Natural killer cell treated with Interleukin-12 subunit alpha and Interleukin-12 subunit beta and Interleukin-15 and Interleukin-18, amount 100 ng/mL, for 72 hours (primary cell): ENCODE measurements around the gene FTMT. TPM values are rescaled to one million over a fixed set of nuclear protein-coding genes. Genes with fewer than 3 reads are reported as not detected.
"Not testable (repeated sequence)": the region's sequence is repeated elsewhere in the genome, so short reads cannot be mapped to it uniquely, and the experiment has no call there.

Source experiments
- ATAC-seq, 2 donors: fragments of 150-1000 bp; cut with Tn5 transposase in 1 of 2; sonication (Bioruptor Pico), chemical (Tn5 transposase) in 1 of 2; 2 replicates each; pipeline ENCODE4 v1.10.0; 2021
- DNase-seq: peaks from one replicate; pipeline ENCODE4 v3.0.0; 2022; ENCODE audit warnings: low spot score
- H3K27ac Mint-ChIP-seq, 2 donors: 1 replicate in 1 of 2; 2 replicates in 1 of 2; pipeline ENCODE4 v1.8.0; 2022; ENCODE audit warnings: mixed read lengths in 2 of 2, mild to moderate bottlenecking in 1 of 2, moderate library complexity in 1 of 2
- H3K27me3 Mint-ChIP-seq, 2 donors: 1 replicate in 1 of 2; 2 replicates in 1 of 2; pipeline ENCODE4 v1.8.0; 2022; ENCODE audit warnings: mixed read lengths in 2 of 2
- H3K36me3 Mint-ChIP-seq: one replicate; pipeline ENCODE4 v1.8.0; 2022; ENCODE audit warnings: mixed read lengths
- H3K4me1 Mint-ChIP-seq, 2 donors: 1 replicate in 1 of 2; 2 replicates in 1 of 2; pipeline ENCODE4 v1.8.0; 2022; ENCODE audit warnings: low read depth in 2 of 2, mixed read lengths in 2 of 2, mild to moderate bottlenecking in 1 of 2
- H3K4me3 Mint-ChIP-seq: one replicate; pipeline ENCODE4 v1.8.0; 2022; ENCODE audit warnings: mixed read lengths
- H3K9me3 Mint-ChIP-seq: 2 replicates; pipeline ENCODE4 v1.8.0; 2022; ENCODE audit warnings: mixed read lengths
- total RNA-seq, 2 donors: library from RNA; stranded (reverse); gene quantifications; one replicate each; pipeline ENCODE4 v1.2.3, GENCODE V29; 2022

The FTMT gene
- not detected for total RNA-seq

DNA sequence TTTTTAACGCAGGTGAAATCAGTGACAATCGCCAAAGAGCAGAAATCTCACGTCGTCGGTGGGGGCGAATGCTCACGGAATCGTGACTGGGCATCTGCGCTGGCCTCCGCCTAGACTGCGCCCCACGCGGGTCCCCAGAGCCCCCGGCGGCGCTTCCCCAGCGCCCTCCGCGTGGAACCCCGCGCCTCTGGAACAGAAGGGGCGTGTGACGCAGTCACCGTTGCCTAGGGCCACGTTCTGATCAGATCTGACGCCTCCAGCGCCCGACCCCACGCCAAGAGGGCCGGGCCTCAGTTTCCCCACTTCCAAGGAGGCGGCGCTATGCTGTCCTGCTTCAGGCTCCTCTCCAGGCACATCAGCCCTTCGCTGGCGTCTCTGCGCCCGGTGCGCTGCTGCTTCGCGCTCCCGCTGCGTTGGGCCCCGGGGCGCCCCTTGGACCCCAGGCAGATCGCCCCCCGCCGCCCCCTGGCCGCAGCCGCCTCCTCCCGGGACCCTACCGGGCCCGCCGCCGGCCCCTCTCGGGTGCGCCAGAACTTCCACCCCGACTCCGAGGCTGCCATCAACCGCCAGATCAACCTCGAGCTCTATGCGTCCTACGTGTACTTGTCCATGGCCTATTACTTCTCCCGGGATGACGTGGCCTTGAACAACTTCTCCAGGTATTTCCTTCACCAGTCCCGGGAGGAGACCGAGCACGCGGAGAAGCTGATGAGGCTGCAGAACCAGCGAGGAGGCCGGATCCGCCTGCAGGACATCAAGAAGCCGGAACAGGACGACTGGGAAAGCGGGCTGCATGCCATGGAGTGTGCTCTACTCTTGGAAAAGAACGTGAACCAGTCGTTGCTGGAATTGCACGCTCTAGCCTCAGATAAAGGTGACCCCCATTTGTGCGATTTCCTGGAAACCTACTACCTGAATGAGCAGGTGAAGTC, at the start of gene FTMT:
TSS of gene FTMT (plus strand) at position 240 of the 932 bp plus-strand sequence. CDS start at position 322, 82 bp downstream.
- DNase-seq (no peak), ATAC-seq (no peak)
- H3K27ac Mint-ChIP-seq = no peak within 1 kb of the TSS
- H3K9me3 Mint-ChIP-seq = peaks cover 9% of the 10 kb centered on the region
- H3K4me3 Mint-ChIP-seq = no peak within 1 kb of the TSS
- H3K27me3 Mint-ChIP-seq = no peaks in the 10 kb centered on the region
- no peaks in the 10 kb centered on the region for H3K4me1 Mint-ChIP-seq
- no peaks in the 10 kb centered on the region for H3K36me3 Mint-ChIP-seq

DNA sequence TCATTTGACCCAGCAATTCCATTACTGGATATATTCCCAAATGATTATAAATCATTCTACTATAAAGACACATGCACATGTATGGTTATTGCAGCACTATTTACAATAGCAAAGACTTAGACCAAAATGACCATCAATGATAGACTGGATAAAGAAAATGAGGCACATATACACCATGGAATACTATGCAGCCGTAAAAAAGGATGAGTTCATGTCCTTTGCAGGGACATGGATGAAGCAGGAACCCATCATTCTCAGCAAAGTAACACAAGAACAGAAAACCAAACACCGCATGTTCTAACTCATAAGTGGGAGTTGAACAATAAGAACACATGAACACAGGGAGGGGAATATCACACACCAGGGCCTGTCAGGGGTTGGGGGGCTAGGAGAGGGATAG, 46.4 kb upstream of the FTMT start:
- not testable (repeated sequence) for H3K27ac Mint-ChIP-seq, H3K4me1 Mint-ChIP-seq, H3K4me3 Mint-ChIP-seq, DNase-seq, H3K27me3 Mint-ChIP-seq, H3K36me3 Mint-ChIP-seq, ATAC-seq
- peaks cover 23% of the 10 kb centered on the region for H3K9me3 Mint-ChIP-seq

- Mint-ChIP-seq H3K4me3 (no peak overlapping the region), H3K27ac (no peak overlapping the region), H3K36me3 (peaks cover 3% of the 10 kb centered on the region), H3K27me3 (no peaks in the 10 kb centered on the region), H3K4me1 (no peaks in the 10 kb centered on the region), H3K9me3 (peaks cover 25% of the 10 kb centered on the region)
- DNase-seq (no peak), ATAC-seq (no peak)
These were observed 45.8 kb upstream of the FTMT start for GRCh38 chr5:121805911-121806310.

- H3K4me1 Mint-ChIP-seq = no peaks in the 10 kb centered on the region
- no peaks in the 10 kb centered on the region for H3K27me3 Mint-ChIP-seq
- DNase-seq (no peak), ATAC-seq (no peak)
- peaks cover 15% of the 10 kb centered on the region for H3K9me3 Mint-ChIP-seq
- no peak overlapping the region for H3K4me3 Mint-ChIP-seq
- H3K27ac Mint-ChIP-seq = no peak overlapping the region
- peaks cover 12% of the 10 kb centered on the region for H3K36me3 Mint-ChIP-seq
These were observed 35.5 kb upstream of the FTMT start for GRCh38 chr5:121816164-121816563.

DNA sequence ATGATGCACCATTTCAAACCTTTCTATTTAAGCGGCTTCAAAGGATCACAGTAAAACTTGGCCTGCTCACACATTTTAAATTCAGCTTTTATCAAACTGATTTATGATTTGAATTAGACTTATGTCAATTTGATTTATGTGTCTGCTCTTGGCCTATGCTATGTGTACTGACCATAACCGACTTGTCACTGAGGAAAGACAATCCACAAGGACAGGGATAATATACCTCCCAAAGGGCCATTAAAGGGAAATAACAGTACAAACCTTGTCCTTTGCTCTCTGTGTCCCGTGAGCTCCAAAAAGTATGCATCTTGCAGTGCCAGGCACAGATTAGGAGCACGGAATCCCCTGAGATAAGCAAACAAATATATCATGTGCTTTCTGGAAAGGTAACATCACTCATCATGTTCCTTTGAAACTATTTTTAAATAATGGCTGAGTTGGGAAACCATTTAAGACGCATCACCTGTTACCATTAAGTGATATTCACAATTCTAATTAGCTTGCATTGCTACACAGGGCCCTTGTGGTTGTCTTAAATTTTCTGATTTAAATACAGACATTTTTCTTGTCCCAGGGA, 31.9 kb upstream of the FTMT start:
- Mint-ChIP-seq H3K27ac (no peak overlapping the region), H3K36me3 (no peaks in the 10 kb centered on the region), H3K27me3 (no peaks in the 10 kb centered on the region), H3K4me1 (no peaks in the 10 kb centered on the region), H3K9me3 (peaks cover 14% of the 10 kb centered on the region), H3K4me3 (no peak overlapping the region)
- DNase-seq (no peak), ATAC-seq (no peak)

GRCh38 chr5:121833617-121834016, 18.1 kb upstream of the FTMT start:
- DNase-seq = no peak
- Mint-ChIP-seq H3K36me3 (no peaks in the 10 kb centered on the region), H3K27ac (no peak overlapping the region), H3K4me1 (no peaks in the 10 kb centered on the region), H3K4me3 (no peak overlapping the region), H3K9me3 (peaks cover 12% of the 10 kb centered on the region), H3K27me3 (no peaks in the 10 kb centered on the region)
- ATAC-seq = no peak

DNA sequence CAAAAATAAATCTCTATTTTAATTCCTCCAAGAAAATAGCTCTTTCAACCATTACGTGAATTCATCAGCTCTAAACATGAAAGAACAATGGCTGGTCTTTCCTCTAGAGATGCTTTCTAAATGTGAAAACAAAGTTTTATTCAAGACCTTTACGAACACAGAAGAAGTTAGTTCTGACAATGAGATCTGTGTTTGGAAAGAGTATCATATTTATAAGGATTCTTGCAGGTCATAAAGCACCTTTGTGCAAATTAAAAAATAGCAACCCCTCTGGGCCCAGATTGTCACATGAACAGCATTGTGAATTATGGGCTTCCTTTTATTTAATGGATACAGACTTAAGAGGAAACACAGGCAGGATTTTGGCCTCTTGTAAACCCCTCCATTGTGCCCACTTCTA, 17.7 kb upstream of the FTMT start:
- H3K27me3 Mint-ChIP-seq = no peaks in the 10 kb centered on the region

DNA sequence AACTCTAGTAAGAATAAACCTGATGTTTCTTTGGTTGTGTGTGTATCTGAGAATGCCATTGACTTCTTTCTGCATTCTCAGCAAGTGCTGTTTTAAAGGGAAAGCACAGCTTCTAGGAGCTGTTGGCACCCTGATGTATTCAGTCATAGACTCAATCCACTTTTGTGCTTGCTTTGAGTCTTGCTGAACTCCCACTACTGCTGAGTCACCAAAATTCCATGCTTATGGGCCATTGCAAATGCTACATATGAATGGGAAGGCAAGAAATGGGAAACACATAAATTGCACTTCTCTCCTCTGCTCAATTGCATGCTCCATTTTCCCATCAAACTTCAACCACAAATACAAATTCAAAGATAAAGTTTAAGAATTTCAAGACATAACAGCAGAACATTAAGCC, 9.8 kb upstream of the FTMT start:
- Mint-ChIP-seq H3K4me3 (no peak overlapping the region), H3K27me3 (no peaks in the 10 kb centered on the region), H3K4me1 (no peaks in the 10 kb centered on the region), H3K9me3 (peaks cover 19% of the 10 kb centered on the region), H3K36me3 (no peaks in the 10 kb centered on the region), H3K27ac (no peak overlapping the region)
- ATAC-seq (no peak), DNase-seq (no peak)

More for the DNA sequence above, 17.7 kb upstream of the FTMT start:
- peaks cover 15% of the 10 kb centered on the region for H3K9me3 Mint-ChIP-seq
- DNase-seq (no peak), ATAC-seq (no peak)
- H3K4me1 Mint-ChIP-seq = no peaks in the 10 kb centered on the region
- H3K4me3 Mint-ChIP-seq = no peak overlapping the region
- H3K27ac Mint-ChIP-seq = no peak overlapping the region
- no peaks in the 10 kb centered on the region for H3K36me3 Mint-ChIP-seq

- Mint-ChIP-seq H3K27me3 (no peaks in the 10 kb centered on the region), H3K4me3 (no peak overlapping the region), H3K27ac (no peak overlapping the region), H3K4me1 (no peaks in the 10 kb centered on the region), H3K9me3 (peaks cover 14% of the 10 kb centered on the region), H3K36me3 (no peaks in the 10 kb centered on the region)
- no peak for ATAC-seq
- DNase-seq = no peak
These were observed 1.4 kb upstream of the FTMT start for GRCh38 chr5:121850272-121850671.

DNA sequence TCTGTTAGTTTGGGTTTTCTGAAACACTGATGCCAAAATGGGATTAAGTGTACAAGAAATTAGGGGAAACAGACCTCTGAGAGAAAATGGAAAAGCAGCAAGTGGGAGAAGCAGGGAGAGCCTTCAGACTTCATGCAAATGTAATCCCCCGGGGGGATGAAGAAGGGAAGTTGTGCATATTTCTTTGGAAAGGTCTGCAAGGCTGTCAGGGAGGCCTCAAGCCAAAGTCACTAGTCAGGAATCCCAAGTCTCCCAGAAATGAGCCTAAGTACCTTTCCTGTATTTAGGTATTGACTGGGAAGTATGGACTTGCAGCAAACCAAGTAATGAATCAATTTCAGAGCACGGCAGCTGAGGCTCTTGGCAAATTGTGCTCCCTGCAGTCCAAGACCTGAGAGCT, 2.2 kb downstream of the FTMT start:
- H3K9me3 Mint-ChIP-seq = peaks cover 9% of the 10 kb centered on the region
- H3K27me3 Mint-ChIP-seq = no peaks in the 10 kb centered on the region
- no peak for ATAC-seq

DNA sequence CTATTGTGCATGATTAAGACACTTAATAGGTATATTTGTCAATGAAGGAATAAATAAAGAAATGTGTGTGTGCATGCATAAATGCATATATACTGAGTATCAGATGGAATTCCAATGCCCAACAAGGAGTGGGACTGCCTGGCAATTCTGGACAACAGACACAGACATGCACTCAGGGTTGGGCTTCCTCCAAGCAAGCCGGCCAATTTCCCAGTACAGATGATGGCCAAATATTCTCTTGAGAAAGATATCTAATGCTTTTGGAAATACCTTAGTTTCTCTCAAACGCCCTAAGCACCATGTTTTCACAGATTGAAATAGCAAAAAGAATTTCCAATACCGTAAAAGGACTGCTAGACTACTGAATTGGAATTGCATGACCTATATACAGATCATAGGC, 11.1 kb downstream of the FTMT start:
- Mint-ChIP-seq H3K9me3 (peaks cover 12% of the 10 kb centered on the region), H3K4me3 (no peak overlapping the region), H3K27me3 (no peaks in the 10 kb centered on the region), H3K27ac (no peak overlapping the region), H3K36me3 (no peaks in the 10 kb centered on the region), H3K4me1 (no peaks in the 10 kb centered on the region)
- ATAC-seq = no peak
- no peak for DNase-seq

More for the DNA sequence above, 2.2 kb downstream of the FTMT start:
- H3K36me3 Mint-ChIP-seq = no peaks in the 10 kb centered on the region
- DNase-seq = no peak
- H3K4me3 Mint-ChIP-seq = no peak overlapping the region
- H3K27ac Mint-ChIP-seq = no peak overlapping the region
- no peaks in the 10 kb centered on the region for H3K4me1 Mint-ChIP-seq

DNA sequence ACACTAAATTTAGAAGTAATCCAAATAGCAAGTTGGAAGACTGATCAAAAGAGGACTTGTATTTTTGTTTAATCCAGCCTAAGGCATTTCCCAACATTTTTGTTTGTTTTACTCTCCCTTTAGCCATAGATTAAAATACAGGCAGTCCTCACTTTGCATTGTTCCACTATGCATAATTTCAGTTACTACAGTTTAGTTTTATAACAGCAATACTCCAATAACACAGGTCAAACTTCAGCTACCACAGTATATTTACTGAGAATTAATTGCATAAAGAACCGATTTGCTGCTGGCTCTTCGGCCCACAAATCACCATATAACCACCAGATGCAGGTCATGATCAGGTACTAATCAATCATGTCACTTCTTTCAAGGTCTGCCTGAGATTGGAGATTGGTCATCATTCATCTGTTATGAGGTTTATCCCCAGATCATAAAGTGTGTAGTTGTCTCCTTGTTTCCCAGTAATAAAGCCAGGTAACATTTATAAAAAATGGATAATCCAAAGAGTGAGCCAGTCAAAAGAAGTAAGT, 12.1 kb downstream of the FTMT start:
- Mint-ChIP-seq H3K36me3 (no peaks in the 10 kb centered on the region), H3K4me3 (no peak overlapping the region), H3K27ac (no peak overlapping the region), H3K9me3 (peaks cover 12% of the 10 kb centered on the region), H3K4me1 (no peaks in the 10 kb centered on the region), H3K27me3 (no peaks in the 10 kb centered on the region)
- DNase-seq (no peak), ATAC-seq (no peak)

DNA sequence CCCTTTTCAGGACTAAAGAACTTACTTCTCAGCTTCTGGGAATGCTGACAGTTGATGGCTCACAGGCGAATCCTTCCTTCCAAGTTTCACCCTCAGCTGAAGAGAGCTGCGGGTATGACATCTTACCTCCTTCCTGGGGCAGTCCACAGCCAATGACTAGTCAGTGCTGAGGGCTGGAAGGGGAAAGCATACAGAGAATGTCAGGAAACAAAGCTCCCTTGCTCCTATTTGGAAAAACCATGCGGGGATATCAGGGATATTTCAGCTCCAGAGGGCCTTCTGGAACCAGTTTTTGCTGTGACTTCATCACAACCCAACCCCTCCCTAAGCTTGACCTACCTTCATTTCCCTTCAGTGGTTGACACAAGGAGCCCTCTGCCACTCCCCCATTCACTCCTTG, 15.7 kb downstream of the FTMT start:
- Mint-ChIP-seq H3K4me1 (no peaks in the 10 kb centered on the region), H3K9me3 (peaks cover 12% of the 10 kb centered on the region), H3K27ac (no peak overlapping the region), H3K36me3 (no peaks in the 10 kb centered on the region), H3K27me3 (no peaks in the 10 kb centered on the region), H3K4me3 (no peak overlapping the region)
- DNase-seq (no peak), ATAC-seq (no peak)

- Mint-ChIP-seq H3K4me3 (no peak overlapping the region), H3K4me1 (no peaks in the 10 kb centered on the region), H3K27ac (no peak overlapping the region), H3K9me3 (peaks cover 8% of the 10 kb centered on the region), H3K27me3 (no peaks in the 10 kb centered on the region), H3K36me3 (no peaks in the 10 kb centered on the region)
- DNase-seq (no peak), ATAC-seq (no peak)
These were observed 18.8 kb downstream of the FTMT start for GRCh38 chr5:121870489-121870888.
